HG03575 (cell line): Measurements from ENCODE around the gene SLC6A12.
"Not testable (repeated sequence)": the region's sequence is repeated elsewhere in the genome, so short reads cannot be mapped to it uniquely, and the experiment has no call there.

Experiments used
- ATAC-seq: cut with Tn5 transposase; IDR thresholded peaks from one replicate; pipeline ENCODE4 v1.9.1; 2021; ENCODE audit not compliant: unreplicated experiment, insufficient number of reproducible peaks, low FRiP score; ENCODE audit errors: extremely low read depth

The SLC6A12 gene

GRCh38 chr12:187986-188909, 25.7 kb downstream of the SLC6A12 start:
- ATAC-seq: not testable (repeated sequence)

- no peak for ATAC-seq
These were observed 27.8 kb downstream of the SLC6A12 start for GRCh38 chr12:186006-186625.

- no peak for ATAC-seq
These were observed 28.4 kb downstream of the SLC6A12 start for GRCh38 chr12:185576-185955.

GRCh38 chr12:184811-185575, 29.0 kb downstream of the SLC6A12 start:
- no peak for ATAC-seq

- ATAC-seq: no peak
These were observed 31.5 kb downstream of the SLC6A12 start for GRCh38 chr12:182381-182892.

GRCh38 chr12:181921-182320, 32.0 kb downstream of the SLC6A12 start:
- no peak for ATAC-seq

GRCh38 chr12:180445-180844, 33.5 kb downstream of the SLC6A12 start:
- no peak for ATAC-seq

- no peak for ATAC-seq
These were observed 34.1 kb downstream of the SLC6A12 start for GRCh38 chr12:179885-180284.

GRCh38 chr12:179131-179884, 34.6 kb downstream of the SLC6A12 start:
- no peak for ATAC-seq

- ATAC-seq: no peak
These were observed 35.2 kb downstream of the SLC6A12 start for GRCh38 chr12:178829-179109.

GRCh38 chr12:177980-178828, 35.8 kb downstream of the SLC6A12 start:
- no peak for ATAC-seq

GRCh38 chr12:177336-177979, 36.5 kb downstream of the SLC6A12 start:
- ATAC-seq: no peak

GRCh38 chr12:176321-177181, 37.4 kb downstream of the SLC6A12 start:
- ATAC-seq: no peak

- no peak for ATAC-seq
These were observed 38.2 kb downstream of the SLC6A12 start for GRCh38 chr12:175759-176158.

GRCh38 chr12:175250-175649, 38.7 kb downstream of the SLC6A12 start:
- ATAC-seq: no peak

GRCh38 chr12:174596-174995, 39.4 kb downstream of the SLC6A12 start:
- ATAC-seq: no peak

GRCh38 chr12:174124-174523, 39.8 kb downstream of the SLC6A12 start:
- no peak for ATAC-seq
